Ovary (tissue), 9 donors: ENCODE results near the gene ALPK1. TPM values are rescaled to one million over a fixed set of nuclear protein-coding genes. Genes with fewer than 3 reads are reported as not detected.

Experiments
- DNase-seq, 5 donors: peaks; one replicate each; pipeline ENCODE4 v3.0.0-alpha.2; 2019 to 2020
- H3K27ac ChIP-seq, 2 donors: fragments of 200-600 bp; one replicate each; pipeline versions ENCODE4 v1.5.1 to v1.8.0; 2019 to 2022
- H3K27me3 ChIP-seq: fragments of 200-600 bp; one replicate; pipeline ENCODE4 v1.8.0; 2022
- H3K36me3 ChIP-seq: fragments of 200-600 bp; sonication (generic); one replicate; pipeline ENCODE4 v1.5.1; 2019
- H3K4me1 ChIP-seq: one replicate; pipeline ENCODE4 v1.8.1; 2013; ENCODE audit warnings: mild to moderate bottlenecking, moderate library complexity; ENCODE audit not compliant: insufficient read depth
- H3K4me3 ChIP-seq: fragments of 200-600 bp; sonication (generic); one replicate; pipeline ENCODE4 v1.5.1; 2017
- H3K9me3 ChIP-seq, 2 donors: fragments of 200-600 bp in 1 of 2; sonication (generic) in 1 of 2; one replicate each; pipeline versions ENCODE4 v1.5.1 to v1.8.1; 2013 to 2019; ENCODE audit warnings: mild to moderate bottlenecking in 1 of 2, moderate library complexity in 1 of 2
- EP300 ChIP-seq: sonication (generic); formaldehyde crosslinking; IDR thresholded peaks from one replicate; pipeline ENCODE4 v1.6.1; 2017; ENCODE audit warnings: antibody characterized with exemption
- POLR2A ChIP-seq: fragments of 450-650 bp; IDR thresholded peaks from one replicate; pipeline ENCODE4 v1.6.1; 2017; ENCODE audit warnings: antibody characterized with exemption, mild to moderate bottlenecking, moderate library complexity
- WGBS, 3 donors: extraction: QIAGEN DNeasy Blood & Tissue Kit in 1 of 3; methylation state at CpG; one replicate each; pipeline versions ENCODE4 v1.1.5 to v1.1.7; 2013 to 2017; 5-methylcytosine and 5-hydroxymethylcytosine counted together
- intact Hi-C, 4 donors: fragments of 100-400 bp; cut with DNase I; formaldehyde crosslinking; loops; one replicate each; pipeline versions ENCODE4 v1.11.0 to v1.15.1; 2022 to 2023
- polyA plus RNA-seq, 2 donors: library from polyadenylated mRNA; stranded (reverse); fragments of 200-250 nt in 1 of 2; fragments of 350-450 nt in 1 of 2; fragmentation: Illumina TruSeq in 1 of 2; extraction: RNeasy Lipid Tissue Mini Kit (QIAGEN cat#74804) in 1 of 2; gene quantifications; one replicate each; pipeline ENCODE4 v1.2.3, GENCODE V29; 2013 to 2014
- total RNA-seq, 7 donors: library from RNA; depleted of rRNA in 2 of 7; stranded (reverse); fragments of >200 nt in 2 of 7; fragmentation: NEBNext Ultra II Directional in 3 of 7; extraction: Animal tissue kit (Norgen Biotek cat#: 25700) in 3 of 7; gene quantifications; one replicate each; pipeline versions ENCODE4 v1.1.0 to v1.2.4, GENCODE V29; 2016 to 2023
- TF ChIP-seq, protein P1 (sequence below), 3 donors: fragments of 450-650 bp in 2 of 3; fragments of 200-600 bp in 1 of 3; IDR thresholded peaks; one replicate each; pipeline versions ENCODE4 v1.5.1 to v1.8.0; 2016 to 2022; ENCODE audit warnings: antibody characterized with exemption in 3 of 3, mild to moderate bottlenecking in 1 of 3
- donor health status: DM: no; HTN: no; CAD: no; lungs with moderate emphysema.
- donor health status: DM: no; HTN: no; CAD: no.
- donor health status: Bipolar disorder and iron deficiency.
- donor health status: DM: yes; HTN: yes; CAD: no.
- donor health status: DM: no; HTN: no; CAD: no.
- donor health status: DM: yes; HTN: yes; CAD: no.

The ALPK1 gene
- total and polyA plus RNA-seq, 9 donors = 6.8 to 33.6 (median 21.3) TPM

DNA sequence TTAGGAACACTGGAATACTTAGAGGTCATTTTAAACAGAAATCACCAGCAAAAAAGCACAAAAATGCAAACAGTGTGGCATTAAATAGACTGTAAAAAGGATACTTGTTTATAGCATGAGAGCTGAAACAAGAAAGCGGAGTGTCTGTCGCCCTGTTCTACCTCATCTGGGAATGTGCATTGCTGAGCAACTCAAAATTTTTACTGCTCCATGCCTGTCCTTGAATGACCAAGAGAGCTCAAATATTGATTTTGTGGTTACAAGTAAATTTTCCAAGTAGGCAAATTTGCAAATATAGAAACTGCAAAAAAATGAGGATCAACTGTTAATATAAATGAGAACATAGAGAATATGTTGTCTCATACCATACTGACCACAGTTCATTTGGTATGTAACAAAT is 40.1 kb upstream of the ALPK1 start:
- 82 to 88% (median 85%) methylated on average over 2 of the region's 2 CpGs for WGBS, 3 donors
- no peak overlapping the region for H3K27ac ChIP-seq
- intact Hi-C loops = no loop called here

DNA sequence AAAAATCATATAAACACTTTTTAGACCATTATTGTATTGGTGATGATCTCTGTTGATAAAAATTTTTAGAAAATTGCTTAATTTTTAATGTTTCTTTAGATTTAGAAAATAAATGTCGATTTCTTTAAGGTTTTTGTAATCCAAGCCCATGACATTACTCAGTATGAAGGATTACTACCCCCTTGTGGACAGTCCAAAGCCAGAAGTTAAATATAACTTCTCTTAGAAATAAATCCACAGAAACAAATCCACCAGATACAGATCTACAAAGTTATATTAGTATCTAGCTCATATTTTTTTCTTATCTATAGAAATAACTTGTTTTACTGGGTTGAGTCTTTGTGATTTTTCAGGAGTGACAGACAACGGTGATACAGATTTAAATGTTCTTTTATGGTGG is 30.3 kb upstream of the ALPK1 start:
- DNase-seq = no peak
- Histone ChIP-seq H3K27me3 (no peaks in the 10 kb centered on the region), H3K4me1 (peaks cover 1% of the 10 kb centered on the region), H3K36me3 (no peaks in the 10 kb centered on the region), H3K4me3 (no peak overlapping the region), H3K27ac (no peak overlapping the region), H3K9me3 (no peaks in the 10 kb centered on the region)
- intact Hi-C loops = no loop called here
- WGBS, 3 donors = 74 to 76% (median 76%) methylated on average over 2 of the region's 2 CpGs
- TF ChIP-seq EP300 (no peak), POLR2A (no peak)
- TF ChIP-seq, protein P1, sequence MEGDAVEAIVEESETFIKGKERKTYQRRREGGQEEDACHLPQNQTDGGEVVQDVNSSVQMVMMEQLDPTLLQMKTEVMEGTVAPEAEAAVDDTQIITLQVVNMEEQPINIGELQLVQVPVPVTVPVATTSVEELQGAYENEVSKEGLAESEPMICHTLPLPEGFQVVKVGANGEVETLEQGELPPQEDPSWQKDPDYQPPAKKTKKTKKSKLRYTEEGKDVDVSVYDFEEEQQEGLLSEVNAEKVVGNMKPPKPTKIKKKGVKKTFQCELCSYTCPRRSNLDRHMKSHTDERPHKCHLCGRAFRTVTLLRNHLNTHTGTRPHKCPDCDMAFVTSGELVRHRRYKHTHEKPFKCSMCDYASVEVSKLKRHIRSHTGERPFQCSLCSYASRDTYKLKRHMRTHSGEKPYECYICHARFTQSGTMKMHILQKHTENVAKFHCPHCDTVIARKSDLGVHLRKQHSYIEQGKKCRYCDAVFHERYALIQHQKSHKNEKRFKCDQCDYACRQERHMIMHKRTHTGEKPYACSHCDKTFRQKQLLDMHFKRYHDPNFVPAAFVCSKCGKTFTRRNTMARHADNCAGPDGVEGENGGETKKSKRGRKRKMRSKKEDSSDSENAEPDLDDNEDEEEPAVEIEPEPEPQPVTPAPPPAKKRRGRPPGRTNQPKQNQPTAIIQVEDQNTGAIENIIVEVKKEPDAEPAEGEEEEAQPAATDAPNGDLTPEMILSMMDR (IDR thresholded peaks at IDR 0.05) = peak in 1 of 3 donors; percentile 38

More for the DNA sequence above, 40.1 kb upstream of the ALPK1 start:
- no peaks in the 10 kb centered on the region for H3K4me1 ChIP-seq
- no peaks in the 10 kb centered on the region for H3K9me3 ChIP-seq
- no peaks in the 10 kb centered on the region for H3K36me3 ChIP-seq
- no peaks in the 10 kb centered on the region for H3K27me3 ChIP-seq
- H3K4me3 ChIP-seq = no peak overlapping the region
- DNase-seq = no peak
- TF ChIP-seq, protein P1 (IDR thresholded peaks at IDR 0.05) = no peak
- TF ChIP-seq EP300 (no peak), POLR2A (no peak)

DNA sequence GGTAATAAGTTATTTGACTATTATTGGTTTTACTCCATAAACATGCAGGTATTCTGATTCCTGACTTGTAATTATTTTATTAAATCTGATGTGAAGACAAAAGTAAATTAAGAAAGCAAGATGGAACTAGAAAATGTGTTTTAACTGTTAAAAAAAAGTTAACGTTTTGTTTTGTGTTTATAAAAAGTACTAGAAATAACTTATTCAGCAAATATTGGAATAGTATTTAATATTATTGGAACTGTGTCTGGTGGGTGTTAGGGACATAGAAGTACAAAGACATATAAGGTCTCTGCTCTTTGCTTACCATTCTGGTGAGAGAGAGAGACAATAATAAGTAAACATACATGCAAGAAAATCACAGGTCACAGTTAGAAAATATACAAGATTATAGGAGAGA is 27.1 kb upstream of the ALPK1 start:
- Histone ChIP-seq H3K27me3 (no peaks in the 10 kb centered on the region), H3K36me3 (no peaks in the 10 kb centered on the region), H3K4me3 (no peak overlapping the region), H3K4me1 (no peaks in the 10 kb centered on the region), H3K9me3 (no peaks in the 10 kb centered on the region), H3K27ac (no peak overlapping the region)
- DNase-seq = no peak
- WGBS, 3 donors = 67 to 80% (median 79%) methylated on average over 1 of the region's 1 CpG
- intact Hi-C loops = no loop called here
- no peak for TF ChIP-seq POLR2A
- TF ChIP-seq, protein P1 (IDR thresholded peaks at IDR 0.05) = no peak
- no peak for TF ChIP-seq EP300

DNA sequence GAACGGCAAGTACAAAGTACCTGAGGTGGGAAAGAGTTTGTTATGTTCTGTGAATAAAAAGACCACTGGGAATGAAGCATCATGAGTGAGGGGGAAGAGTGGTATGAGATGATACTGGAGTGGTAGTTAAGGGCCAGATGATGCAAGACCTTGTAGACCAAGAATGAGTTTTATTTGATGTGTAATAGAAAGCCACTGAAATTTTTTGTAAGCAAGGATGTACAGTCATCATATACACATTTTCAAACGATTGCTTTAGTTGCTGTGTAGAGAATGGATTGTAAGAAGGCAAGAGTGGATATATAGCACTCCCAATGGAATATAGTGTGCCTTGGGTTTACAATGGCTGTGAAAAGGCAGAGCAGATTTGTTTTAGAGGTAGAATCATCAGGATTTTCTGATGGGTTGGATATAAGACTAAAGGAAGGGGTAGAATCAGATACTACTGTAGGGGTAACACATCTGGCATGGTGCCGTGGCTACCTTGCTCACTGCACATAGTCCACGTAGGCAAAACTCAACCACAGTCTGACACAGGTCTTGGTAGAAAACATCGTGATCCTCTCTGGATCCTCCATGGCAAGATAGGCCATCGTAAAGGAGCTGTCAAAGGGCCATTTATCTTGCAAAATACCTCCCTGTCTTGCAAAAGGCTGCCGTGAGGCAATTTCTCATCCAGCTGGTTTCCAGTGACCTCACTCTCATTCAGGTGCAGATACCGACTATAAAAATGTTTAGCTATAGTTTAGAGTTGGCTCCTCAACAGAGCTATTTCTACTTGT is 26.3 kb upstream of the ALPK1 start:
- intact Hi-C loops = no loop called here
- no peak for DNase-seq
- no peaks in the 10 kb centered on the region for H3K4me1 ChIP-seq
- TF ChIP-seq, protein P1 (IDR thresholded peaks at IDR 0.05) = no peak
- TF ChIP-seq EP300 = no peak
- no peak for TF ChIP-seq POLR2A
- no peak overlapping the region for H3K4me3 ChIP-seq
- H3K27ac ChIP-seq = no peak overlapping the region
- no peaks in the 10 kb centered on the region for H3K9me3 ChIP-seq
- H3K36me3 ChIP-seq = no peaks in the 10 kb centered on the region
- 86 to 92% (median 92%) methylated on average over 8 of the region's 8 CpGs for WGBS, 3 donors
- no peaks in the 10 kb centered on the region for H3K27me3 ChIP-seq
